HG02973 (cell line): Measurements from ENCODE around the gene MFSD12.
"Not testable (repeated sequence)": the region's sequence is repeated elsewhere in the genome, so short reads cannot be mapped to it uniquely, and the experiment has no call there.

Experiments
- ATAC-seq: cut with Tn5 transposase; IDR thresholded peaks from one replicate; pipeline ENCODE4 v1.9.1; 2021; ENCODE audit warnings: moderate library complexity; ENCODE audit not compliant: unreplicated experiment

The MFSD12 gene

GRCh38 chr19:3538965-3539755, 18.2 kb downstream of the MFSD12 start, which contains the start of gene TEKTIP1:
TSS of gene TEKTIP1 (plus strand) at chr19:3539174. CDS start at chr19:3539178, 4 bp downstream.
- ATAC-seq: no peak

GRCh38 chr19:3538258-3538929, 19.0 kb downstream of the MFSD12 start:
- no peak for ATAC-seq

- no peak for ATAC-seq
Observed at GRCh38 chr19:3537438-3538240, 19.7 kb downstream of the MFSD12 start.

GRCh38 chr19:3537101-3537437, 20.3 kb downstream of the MFSD12 start:
- ATAC-seq: no peak

GRCh38 chr19:3536429-3537100, 20.8 kb downstream of the MFSD12 start:
- ATAC-seq: no peak

GRCh38 chr19:3535981-3536380, 21.4 kb downstream of the MFSD12 start:
- ATAC-seq: no peak

GRCh38 chr19:3535563-3535965, 21.8 kb downstream of the MFSD12 start:
- ATAC-seq: no peak

- no peak for ATAC-seq
Observed at GRCh38 chr19:3535235-3535535, 22.2 kb downstream of the MFSD12 start.

- ATAC-seq: no peak
Observed at GRCh38 chr19:3534375-3535234, 22.8 kb downstream of the MFSD12 start.

- no peak for ATAC-seq
Observed at GRCh38 chr19:3533563-3534216, 23.7 kb downstream of the MFSD12 start.

GRCh38 chr19:3533033-3533432, 24.4 kb downstream of the MFSD12 start:
- no peak for ATAC-seq

- no peak for ATAC-seq
Observed at GRCh38 chr19:3532154-3532786, 25.1 kb downstream of the MFSD12 start.

GRCh38 chr19:3531716-3532115, 25.7 kb downstream of the MFSD12 start:
- ATAC-seq: no peak

GRCh38 chr19:3530389-3530788, 27.0 kb downstream of the MFSD12 start:
- no peak for ATAC-seq

- not testable (repeated sequence) for ATAC-seq
Observed at GRCh38 chr19:3529299-3529698, 28.1 kb downstream of the MFSD12 start.

GRCh38 chr19:3528539-3529211, 28.7 kb downstream of the MFSD12 start:
- no peak for ATAC-seq

GRCh38 chr19:3528080-3528479, 29.3 kb downstream of the MFSD12 start:
- ATAC-seq: no peak

- ATAC-seq: no peak
Observed at GRCh38 chr19:3527238-3527910, 30.0 kb downstream of the MFSD12 start.
